Measurements from ENCODE around the gene PCP2.
A peak's percentile ranks its signal among the peaks of the same experiment; 100 is the strongest.

PCP2 gene

DNA sequence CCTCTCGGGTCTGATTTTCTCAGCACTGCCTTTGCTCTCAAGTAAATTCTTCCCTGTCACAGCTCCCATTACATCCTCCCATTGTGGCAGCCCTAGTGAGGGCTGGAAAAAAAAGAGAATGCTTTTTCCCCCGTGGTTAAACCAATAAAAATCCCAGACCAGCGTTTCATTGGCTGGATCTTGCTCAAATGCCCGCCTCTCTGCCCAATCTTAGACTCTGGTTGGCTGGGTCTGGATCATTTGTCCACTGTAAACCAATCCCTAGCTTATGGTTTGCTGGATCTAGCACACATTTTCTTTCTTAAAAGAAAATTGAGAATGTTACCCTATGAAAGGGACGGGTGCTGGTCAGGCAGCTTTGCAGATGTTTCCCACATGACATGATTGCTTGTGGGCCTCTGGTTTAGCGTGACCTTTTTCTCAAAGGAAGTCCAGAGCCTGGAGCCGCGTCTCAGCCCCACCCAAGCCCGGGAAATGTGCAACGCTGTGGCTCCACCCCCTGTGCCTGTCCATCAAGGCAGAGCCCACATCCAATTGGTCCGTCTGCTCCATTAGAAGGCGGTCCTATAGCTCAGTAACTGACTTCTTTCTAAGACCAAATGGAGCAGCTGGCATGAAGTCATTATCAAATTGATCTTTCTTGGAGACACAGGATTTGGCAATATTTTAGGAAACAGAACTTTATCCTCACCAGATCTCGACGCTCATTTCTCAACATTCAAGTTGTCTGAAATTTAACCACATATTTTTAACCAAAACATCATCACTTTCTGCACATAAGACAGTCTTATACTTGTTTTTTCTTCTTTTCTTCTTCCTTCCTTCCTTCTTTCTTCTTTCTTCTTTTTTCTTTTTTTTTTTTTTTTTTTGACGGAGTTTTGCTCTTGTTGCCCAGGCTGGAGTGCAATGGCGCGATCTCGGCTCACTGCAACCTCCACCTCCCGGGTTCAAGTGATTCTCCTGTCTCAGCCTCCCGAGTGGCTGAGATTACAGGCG lies 40.8 kb upstream of the PCP2 start:
- Histone ChIP-seq H3K4me1 (ENCODE audit: control insufficient read depth, low read depth, low read length) (peaks cover 3% of the 10 kb centered on the region), H3K27ac (ENCODE audit: low read length) (no peak overlapping the region), H3K36me3 (ENCODE audit: control insufficient read depth, low read depth, low read length) (no peaks in the 10 kb centered on the region), H3K9me3 (ENCODE audit: control insufficient read depth, low read depth, low read length) (no peaks in the 10 kb centered on the region), H3K9ac (ENCODE audit: low read length) (no peak overlapping the region), H3K4me3 (ENCODE audit: low read length) (no peak overlapping the region), H3K27me3 (ENCODE audit: control insufficient read depth, insufficient read depth, low read length) (peaks cover 53% of the 10 kb centered on the region)

DNA sequence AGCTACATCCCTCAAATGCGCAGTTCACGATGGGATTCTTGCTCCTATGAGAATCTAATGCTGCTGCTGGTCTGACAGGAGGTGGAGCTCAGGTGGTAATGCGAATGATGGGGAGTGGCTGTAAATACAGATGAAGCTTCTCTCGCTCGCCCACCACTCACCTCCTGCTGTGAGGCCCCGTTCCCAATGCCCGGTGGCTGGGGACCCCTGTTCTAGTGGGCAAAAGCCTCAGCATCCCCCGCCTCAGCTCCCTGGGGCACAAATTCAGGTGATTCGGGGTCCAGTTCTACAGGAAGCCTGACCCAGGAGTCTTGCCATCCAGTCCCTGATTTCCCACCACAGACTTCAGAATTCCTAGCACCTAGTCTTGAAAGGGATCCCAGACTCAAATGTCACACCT lies 39.0 kb upstream of the PCP2 start:
- Histone ChIP-seq H3K9ac (ENCODE audit: low read length) (no peak overlapping the region), H3K4me3 (ENCODE audit: low read length) (no peak overlapping the region), H3K9me3 (ENCODE audit: control insufficient read depth, low read depth, low read length) (no peaks in the 10 kb centered on the region), H3K4me1 (ENCODE audit: control insufficient read depth, low read depth, low read length) (peaks cover 3% of the 10 kb centered on the region), H3K36me3 (ENCODE audit: control insufficient read depth, low read depth, low read length) (no peaks in the 10 kb centered on the region), H3K27me3 (ENCODE audit: control insufficient read depth, insufficient read depth, low read length) (peaks cover 51% of the 10 kb centered on the region), H3K27ac (ENCODE audit: low read length) (no peak overlapping the region)

DNA sequence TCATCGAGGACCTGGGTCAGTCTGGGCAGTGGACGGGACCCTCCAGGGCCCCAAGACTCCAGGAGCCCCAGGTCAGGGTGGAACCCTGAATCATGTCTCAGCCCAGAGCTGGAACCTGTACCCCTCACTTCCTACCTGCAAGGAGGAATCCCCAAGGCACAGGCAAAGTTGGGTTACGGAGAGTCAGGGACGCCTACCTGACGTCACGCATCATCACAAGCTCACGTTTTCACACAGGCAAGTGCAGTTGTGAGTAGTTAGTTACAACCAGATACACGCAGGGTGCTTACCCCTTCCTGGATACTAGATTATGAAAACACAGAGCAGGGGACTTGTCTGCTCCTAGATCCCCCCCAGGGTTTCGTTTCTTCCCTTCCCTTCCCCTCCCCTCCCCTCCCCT lies 37.3 kb upstream of the PCP2 start:
- no peaks in the 10 kb centered on the region for H3K9me3 ChIP-seq (ENCODE audit: control insufficient read depth, low read depth, low read length)
- peak overlapping the region; percentile 82 for H3K4me3 ChIP-seq (ENCODE audit: low read length)
- H3K27me3 ChIP-seq (ENCODE audit: control insufficient read depth, insufficient read depth, low read length) = peaks cover 37% of the 10 kb centered on the region
- peaks cover 3% of the 10 kb centered on the region for H3K4me1 ChIP-seq (ENCODE audit: control insufficient read depth, low read depth, low read length)
- H3K9ac ChIP-seq (ENCODE audit: low read length) = no peak overlapping the region
- H3K27ac ChIP-seq (ENCODE audit: low read length) = no peak overlapping the region
- H3K36me3 ChIP-seq (ENCODE audit: control insufficient read depth, low read depth, low read length) = no peaks in the 10 kb centered on the region

DNA sequence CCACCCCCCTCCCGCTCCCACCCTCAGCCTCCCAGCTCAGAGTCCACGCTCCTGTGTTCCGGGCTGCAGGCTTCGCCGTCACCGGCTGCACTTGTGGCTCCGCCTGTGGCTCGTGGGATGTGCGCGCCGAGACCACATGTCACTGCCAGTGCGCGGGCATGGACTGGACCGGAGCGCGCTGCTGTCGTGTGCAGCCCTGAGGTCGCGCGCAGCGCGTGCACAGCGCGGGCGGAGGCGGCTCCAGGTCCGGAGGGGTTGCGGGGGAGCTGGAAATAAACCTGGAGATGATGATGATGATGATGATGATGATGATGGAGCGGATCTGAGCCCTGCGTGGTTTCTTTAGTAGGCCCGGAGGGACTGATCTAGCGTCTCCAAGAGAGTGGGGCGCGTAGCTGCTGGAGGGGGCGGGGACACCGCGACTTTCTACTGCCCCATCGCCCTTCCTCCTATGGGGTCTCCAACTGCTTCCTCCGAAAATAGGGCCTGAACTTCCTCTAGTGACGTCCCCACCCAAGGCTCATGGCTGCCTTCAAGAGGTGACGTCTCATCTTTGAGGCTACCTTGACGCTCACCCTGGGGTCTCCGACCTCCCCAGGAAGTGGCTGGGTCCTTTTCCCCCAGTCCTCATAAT lies 36.7 kb upstream of the PCP2 start:
- no peak overlapping the region for H3K9ac ChIP-seq (ENCODE audit: low read length)
- H3K36me3 ChIP-seq (ENCODE audit: control insufficient read depth, low read depth, low read length) = no peaks in the 10 kb centered on the region
- H3K27me3 ChIP-seq (ENCODE audit: control insufficient read depth, insufficient read depth, low read length) = peaks cover 37% of the 10 kb centered on the region
- H3K4me1 ChIP-seq (ENCODE audit: control insufficient read depth, low read depth, low read length) = peaks cover 3% of the 10 kb centered on the region
- H3K9me3 ChIP-seq (ENCODE audit: control insufficient read depth, low read depth, low read length) = no peaks in the 10 kb centered on the region
- H3K27ac ChIP-seq (ENCODE audit: low read length) = no peak overlapping the region
- peak overlapping the region; percentile 82 for H3K4me3 ChIP-seq (ENCODE audit: low read length)

DNA sequence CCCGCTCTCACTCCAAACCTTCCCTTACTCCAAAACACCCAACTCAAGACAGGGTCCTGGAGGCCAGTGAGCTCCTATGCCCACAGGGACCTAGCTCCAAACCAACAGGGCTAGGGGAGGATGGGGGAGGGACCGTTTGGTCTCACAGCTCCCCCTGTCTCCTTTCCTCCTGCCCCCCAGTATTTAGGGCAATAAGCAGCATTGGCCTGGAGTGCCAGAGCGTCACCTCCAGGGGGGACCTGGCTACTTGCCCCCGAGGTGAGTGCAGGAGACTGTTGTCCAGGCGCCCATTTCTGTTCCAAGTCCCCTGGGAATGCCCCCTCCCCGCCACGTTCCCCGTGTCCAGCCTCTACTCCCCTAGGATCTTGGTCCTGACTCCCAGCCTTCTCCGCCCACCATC lies 36.1 kb upstream of the PCP2 start:
- Histone ChIP-seq H3K4me1 (ENCODE audit: control insufficient read depth, low read depth, low read length) (peaks cover 3% of the 10 kb centered on the region), H3K9me3 (ENCODE audit: control insufficient read depth, low read depth, low read length) (no peaks in the 10 kb centered on the region), H3K27ac (ENCODE audit: low read length) (no peak overlapping the region), H3K27me3 (ENCODE audit: control insufficient read depth, insufficient read depth, low read length) (peaks cover 37% of the 10 kb centered on the region), H3K9ac (ENCODE audit: low read length) (no peak overlapping the region), H3K36me3 (ENCODE audit: control insufficient read depth, low read depth, low read length) (no peaks in the 10 kb centered on the region), H3K4me3 (ENCODE audit: low read length) (peak overlapping the region; percentile 19)

DNA sequence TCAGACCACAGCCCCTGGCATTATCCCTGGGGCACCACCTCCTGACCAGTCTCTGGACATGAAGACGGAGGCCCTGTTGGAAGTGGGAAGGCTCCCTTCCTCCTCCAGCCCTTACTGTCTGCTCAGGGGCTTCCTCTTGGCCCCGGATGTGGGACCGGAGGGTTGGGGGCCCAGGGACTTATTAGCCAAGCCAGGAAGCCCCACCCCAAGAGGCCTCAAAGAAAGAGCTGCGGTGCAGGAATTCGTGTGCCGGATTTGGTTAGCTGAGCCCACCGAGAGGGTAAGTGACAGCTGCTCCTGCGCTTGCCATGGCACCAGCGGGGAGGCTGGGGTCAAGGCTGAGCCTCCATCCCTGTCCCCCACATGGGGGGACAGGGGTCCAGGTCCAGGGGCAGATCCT lies 35.3 kb upstream of the PCP2 start, which contains the start of gene RETN:
TSS of gene RETN (plus strand) at position 208 of the 400 bp plus-strand sequence. CDS start 278 bp downstream, outside the sequence.
- Histone ChIP-seq H3K4me3 (ENCODE audit: low read length) (peak within 1 kb of the TSS; percentile 19), H3K9me3 (ENCODE audit: control insufficient read depth, low read depth, low read length) (no peaks in the 10 kb centered on the region), H3K4me1 (ENCODE audit: control insufficient read depth, low read depth, low read length) (peaks cover 3% of the 10 kb centered on the region), H3K9ac (ENCODE audit: low read length) (no peak within 1 kb of the TSS), H3K36me3 (ENCODE audit: control insufficient read depth, low read depth, low read length) (no peaks in the 10 kb centered on the region), H3K27me3 (ENCODE audit: control insufficient read depth, insufficient read depth, low read length) (peaks cover 37% of the 10 kb centered on the region), H3K27ac (ENCODE audit: low read length) (no peak within 1 kb of the TSS)

DNA sequence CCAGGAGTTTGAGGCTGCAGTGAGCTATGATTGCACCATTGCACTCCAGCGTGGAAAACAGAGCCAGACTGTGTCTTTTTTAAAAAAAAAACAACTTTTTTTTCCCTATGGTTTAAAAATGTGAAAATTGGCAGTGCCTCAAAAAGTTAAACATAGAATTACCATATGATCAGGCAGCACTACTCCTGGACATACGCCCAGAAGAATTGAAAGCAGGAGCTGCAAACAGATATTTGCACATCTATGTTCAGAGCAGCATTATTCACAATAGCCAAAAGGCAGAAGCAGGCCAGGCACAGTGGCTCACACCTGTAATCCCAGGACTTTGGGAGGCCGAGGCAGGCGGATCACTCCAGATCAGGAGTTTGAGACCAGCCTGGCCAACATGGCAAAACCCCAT lies 31.6 kb upstream of the PCP2 start:
- Histone ChIP-seq H3K9ac (ENCODE audit: low read length) (no peak overlapping the region), H3K9me3 (ENCODE audit: control insufficient read depth, low read depth, low read length) (no peaks in the 10 kb centered on the region), H3K4me3 (ENCODE audit: low read length) (no peak overlapping the region), H3K27me3 (ENCODE audit: control insufficient read depth, insufficient read depth, low read length) (peaks cover 16% of the 10 kb centered on the region), H3K27ac (ENCODE audit: low read length) (no peak overlapping the region), H3K36me3 (ENCODE audit: control insufficient read depth, low read depth, low read length) (no peaks in the 10 kb centered on the region), H3K4me1 (ENCODE audit: control insufficient read depth, low read depth, low read length) (peaks cover 3% of the 10 kb centered on the region)

DNA sequence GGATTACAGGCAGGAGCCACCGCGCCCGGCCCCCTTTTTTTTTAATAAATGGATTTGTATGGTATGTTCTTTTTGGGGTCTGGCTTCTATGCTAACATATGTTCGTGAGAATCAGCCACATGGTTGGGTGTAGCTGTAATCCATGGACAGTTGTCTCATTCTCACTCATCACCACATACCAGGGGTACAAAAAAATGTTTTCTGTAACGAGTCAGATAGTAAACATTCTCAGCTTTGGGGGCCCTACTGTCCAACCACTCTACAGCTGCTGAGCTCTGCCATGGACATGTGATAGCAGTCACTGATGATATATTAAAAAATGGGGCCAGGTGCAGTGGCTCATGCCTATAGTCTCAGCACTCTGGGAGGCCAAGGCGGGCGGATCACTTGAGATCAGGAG lies 30.2 kb upstream of the PCP2 start:
- no peak overlapping the region for H3K4me3 ChIP-seq (ENCODE audit: low read length)
- peaks cover 4% of the 10 kb centered on the region for H3K27me3 ChIP-seq (ENCODE audit: control insufficient read depth, insufficient read depth, low read length)
- H3K27ac ChIP-seq (ENCODE audit: low read length) = no peak overlapping the region
- no peaks in the 10 kb centered on the region for H3K36me3 ChIP-seq (ENCODE audit: control insufficient read depth, low read depth, low read length)
- H3K9ac ChIP-seq (ENCODE audit: low read length) = no peak overlapping the region
- H3K4me1 ChIP-seq (ENCODE audit: control insufficient read depth, low read depth, low read length) = no peaks in the 10 kb centered on the region
- no peaks in the 10 kb centered on the region for H3K9me3 ChIP-seq (ENCODE audit: control insufficient read depth, low read depth, low read length)

DNA sequence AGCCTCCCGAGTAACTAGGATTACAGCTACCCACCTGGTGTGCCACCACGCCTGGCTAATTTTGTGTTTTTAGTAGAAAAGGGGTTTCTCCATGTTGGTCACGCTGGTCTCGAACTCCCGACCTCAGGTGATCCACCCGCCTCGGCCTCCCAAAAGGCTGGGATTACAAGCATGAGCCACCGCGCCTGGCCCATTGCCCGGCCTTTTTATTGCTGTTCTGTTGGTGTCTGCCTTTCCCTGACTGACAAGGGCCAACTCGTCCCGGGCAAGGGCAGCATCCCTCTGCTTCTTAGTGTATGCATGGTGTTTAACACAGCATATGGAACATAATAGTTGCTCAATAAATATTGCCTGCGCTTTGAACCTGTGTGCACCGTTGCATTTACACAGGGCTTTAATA lies 29.1 kb upstream of the PCP2 start:
- no peaks in the 10 kb centered on the region for H3K4me1 ChIP-seq (ENCODE audit: control insufficient read depth, low read depth, low read length)
- no peaks in the 10 kb centered on the region for H3K36me3 ChIP-seq (ENCODE audit: control insufficient read depth, low read depth, low read length)
- no peak overlapping the region for H3K9ac ChIP-seq (ENCODE audit: low read length)
- H3K27me3 ChIP-seq (ENCODE audit: control insufficient read depth, insufficient read depth, low read length) = no peaks in the 10 kb centered on the region
- H3K4me3 ChIP-seq (ENCODE audit: low read length) = no peak overlapping the region
- no peak overlapping the region for H3K27ac ChIP-seq (ENCODE audit: low read length)
- H3K9me3 ChIP-seq (ENCODE audit: control insufficient read depth, low read depth, low read length) = no peaks in the 10 kb centered on the region

DNA sequence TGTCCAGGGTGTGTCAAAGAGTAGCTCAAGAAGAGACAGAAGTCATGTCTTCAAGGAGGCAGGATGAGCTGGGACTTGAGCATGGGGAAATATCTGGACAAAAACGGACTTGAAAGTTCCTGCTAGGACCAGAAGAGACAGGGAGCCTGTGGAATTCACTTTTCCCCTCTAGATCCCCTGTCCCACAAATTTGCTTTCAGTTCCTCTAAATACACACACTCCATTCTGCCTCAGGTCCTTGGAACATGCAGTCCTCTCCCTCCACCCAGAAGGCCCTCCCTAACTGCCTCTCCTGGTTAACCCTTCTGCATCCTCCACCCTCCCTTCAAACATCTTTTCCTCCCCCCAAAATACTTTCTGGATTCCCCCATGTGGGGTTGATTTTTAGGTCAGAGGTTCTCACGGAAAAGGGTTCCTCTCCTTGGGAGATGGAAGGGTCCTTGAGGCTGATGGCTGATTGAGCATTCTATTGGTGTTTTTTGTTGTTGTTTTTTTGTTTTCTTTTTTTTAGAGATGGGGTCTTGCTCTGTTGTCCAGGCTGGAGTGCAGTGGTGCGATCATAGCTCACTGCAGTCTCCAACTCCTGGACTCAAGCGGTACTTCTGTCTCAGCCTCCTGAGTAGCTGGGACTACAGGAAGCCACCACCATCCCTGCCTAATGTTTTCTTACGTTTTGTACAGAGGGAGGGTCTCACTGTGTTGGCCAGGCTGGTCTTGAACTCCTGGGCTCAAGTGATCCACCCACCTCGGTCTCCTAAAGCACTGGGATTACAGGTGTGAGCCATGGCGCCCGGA lies 28.4 kb upstream of the PCP2 start:
- Histone ChIP-seq H3K27ac (ENCODE audit: low read length) (no peak overlapping the region), H3K9ac (ENCODE audit: low read length) (no peak overlapping the region), H3K9me3 (ENCODE audit: control insufficient read depth, low read depth, low read length) (no peaks in the 10 kb centered on the region), H3K4me3 (ENCODE audit: low read length) (no peak overlapping the region), H3K27me3 (ENCODE audit: control insufficient read depth, insufficient read depth, low read length) (no peaks in the 10 kb centered on the region), H3K36me3 (ENCODE audit: control insufficient read depth, low read depth, low read length) (no peaks in the 10 kb centered on the region), H3K4me1 (ENCODE audit: control insufficient read depth, low read depth, low read length) (no peaks in the 10 kb centered on the region)

DNA sequence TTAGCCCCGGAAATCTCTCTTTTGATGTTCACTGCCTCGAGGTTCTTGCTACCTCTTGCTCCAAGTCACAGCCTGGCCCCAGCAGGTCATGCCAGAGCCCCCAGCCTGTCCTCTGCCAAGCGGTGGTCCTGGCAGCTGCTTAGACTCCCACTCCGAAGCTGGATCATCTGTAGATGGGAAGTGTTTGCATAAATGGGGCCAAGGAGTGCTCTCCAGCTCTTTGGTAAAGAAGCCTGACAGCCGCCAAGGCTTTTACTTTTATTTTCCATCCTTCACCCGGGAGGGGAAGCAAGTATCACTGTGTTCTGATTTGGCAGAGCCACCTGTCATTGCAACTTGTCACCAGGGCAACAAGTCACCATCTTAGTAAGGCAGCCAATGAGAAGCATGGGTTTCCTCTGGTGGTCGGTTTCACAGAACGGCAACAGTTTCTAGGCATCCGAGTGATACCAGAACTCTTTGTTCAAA lies 24.7 kb upstream of the PCP2 start:
- no peaks in the 10 kb centered on the region for H3K4me1 ChIP-seq (ENCODE audit: control insufficient read depth, low read depth, low read length)
- peaks cover 12% of the 10 kb centered on the region for H3K27me3 ChIP-seq (ENCODE audit: control insufficient read depth, insufficient read depth, low read length)
- no peak overlapping the region for H3K27ac ChIP-seq (ENCODE audit: low read length)
- H3K36me3 ChIP-seq (ENCODE audit: control insufficient read depth, low read depth, low read length) = no peaks in the 10 kb centered on the region
- H3K9me3 ChIP-seq (ENCODE audit: control insufficient read depth, low read depth, low read length) = no peaks in the 10 kb centered on the region
- no peak overlapping the region for H3K4me3 ChIP-seq (ENCODE audit: low read length)
- H3K9ac ChIP-seq (ENCODE audit: low read length) = no peak overlapping the region
